22Rv1 (cell line): ENCODE data around the gene CDIP1.

Experiments
- CTCF ChIP-seq: fragments of 450-650 bp; IDR thresholded peaks from 2 replicates; pipeline ENCODE4 v1.5.1; 2017; ENCODE audit warnings: mild to moderate bottlenecking
- ZFX ChIP-seq: fragments of 450-650 bp; IDR thresholded peaks from 2 replicates; pipeline ENCODE4 v1.6.1; 2017; ENCODE audit warnings: antibody characterized with exemption, borderline replicate concordance

- TF ChIP-seq CTCF (no peak), ZFX (no peak)
Measured at GRCh38 chr16:4566144-4566543, 27.6 kb upstream of the CDIP1 start.
